ENCODE data around the gene CWC25.
A peak's percentile ranks its signal among the peaks of the same experiment; 100 is the strongest.

The CWC25 gene

DNA sequence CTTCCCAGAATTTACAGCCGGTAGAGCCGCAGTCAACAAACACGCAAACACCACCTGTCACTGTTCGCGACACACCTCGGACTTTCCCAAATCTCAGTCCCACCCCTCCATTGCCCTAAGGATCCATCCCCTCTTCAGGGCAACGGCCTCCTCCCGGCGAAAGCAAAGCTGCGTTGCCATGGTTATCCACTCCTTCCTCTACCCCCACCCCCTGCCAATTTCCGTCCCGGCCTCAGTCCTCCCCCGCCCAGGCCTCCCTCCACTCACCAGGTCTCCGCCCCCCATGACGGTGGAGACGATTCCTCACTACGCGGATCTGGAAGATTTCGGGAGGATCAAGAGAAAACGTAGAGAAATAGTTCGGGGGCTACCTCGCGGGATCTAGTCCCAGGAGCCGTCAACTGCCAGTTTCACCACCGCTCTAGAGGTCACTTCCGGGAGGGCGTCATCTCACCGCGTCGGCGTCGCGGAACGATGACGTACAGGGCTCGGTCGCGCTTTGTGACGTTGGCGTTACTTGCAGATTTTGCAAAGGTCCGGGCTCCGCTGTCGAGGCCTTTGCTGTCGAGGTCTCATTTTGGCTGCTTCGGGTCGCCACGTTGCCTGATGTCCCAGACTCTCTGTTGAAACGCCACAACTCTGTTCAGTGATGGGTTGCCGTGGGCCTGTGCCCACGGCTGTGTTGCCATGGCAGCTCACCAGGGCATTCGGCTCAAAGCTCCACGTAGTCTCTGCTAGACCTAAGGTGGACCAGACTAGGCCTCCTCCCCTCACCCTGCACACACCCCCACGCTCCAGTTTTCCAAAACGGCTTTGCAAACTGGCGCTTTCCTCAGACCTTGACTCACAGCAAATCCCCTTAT, at the start of gene CWC25:
Gene CWC25, minus strand, starts transcription at position 423 of the 863 bp plus-strand sequence. Its CDS starts 138 bp downstream, at position 285.
- intact Hi-C loops (cut with DNase I) = loop anchor here (1.0 kb wide), 1 partner anchor 28 kb away; the partner anchor contains the start of gene RPL23
- peak; percentile 85 to 99 (median 93) for DNase-seq

- peak in 2 of 10 donors; percentile 71 to 78 for DNase-seq
- intact Hi-C loops (cut with DNase I) = loop anchor here (5.0 kb wide), 1 partner anchor 278 kb away; the partner anchor contains the start of gene PLXDC1
These were observed 48.7 kb upstream of the CWC25 start for GRCh38 chr17:38873640-38874380.

DNA sequence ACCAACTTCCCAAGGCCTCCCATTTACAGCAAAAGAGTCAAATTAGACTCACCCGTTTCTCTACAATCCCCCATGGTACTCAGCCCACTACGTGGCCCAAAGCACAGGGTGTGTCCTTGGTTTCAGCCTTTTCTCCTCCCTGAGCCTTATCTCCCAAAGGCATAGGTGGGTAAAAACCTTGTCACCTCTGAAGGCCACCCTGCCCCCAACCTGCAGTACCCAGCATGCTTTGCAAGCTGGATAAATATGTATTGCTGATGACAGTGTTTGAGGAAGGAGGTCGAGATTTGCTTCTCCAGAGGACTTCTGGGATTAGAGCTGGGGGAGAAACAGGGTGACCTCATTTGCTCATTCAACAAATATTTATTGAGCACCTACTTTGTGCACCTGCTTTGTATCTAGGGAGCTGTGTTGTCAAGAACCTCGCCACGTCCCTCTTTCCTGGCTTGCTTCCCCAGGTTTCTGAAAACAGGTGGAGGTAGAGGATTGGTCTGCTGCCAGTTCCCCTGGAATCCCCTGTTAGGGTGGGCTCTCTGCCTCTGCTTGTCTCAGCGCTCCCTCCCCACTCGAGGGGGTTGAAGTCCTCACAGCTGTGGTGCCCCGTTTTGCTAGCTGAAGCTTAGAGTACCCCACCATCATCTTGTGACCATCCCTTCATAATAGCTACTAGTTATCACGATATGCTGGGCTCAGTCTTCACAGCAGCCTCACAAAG, 47.7 kb upstream of the CWC25 start:
- intact Hi-C loops (cut with DNase I) = loop anchor here (5.0 kb wide), 1 partner anchor 279 kb away; the partner anchor contains the start of gene PLXDC1
- peak in 2 of 10 donors; percentile 67 to 81 for DNase-seq

DNA sequence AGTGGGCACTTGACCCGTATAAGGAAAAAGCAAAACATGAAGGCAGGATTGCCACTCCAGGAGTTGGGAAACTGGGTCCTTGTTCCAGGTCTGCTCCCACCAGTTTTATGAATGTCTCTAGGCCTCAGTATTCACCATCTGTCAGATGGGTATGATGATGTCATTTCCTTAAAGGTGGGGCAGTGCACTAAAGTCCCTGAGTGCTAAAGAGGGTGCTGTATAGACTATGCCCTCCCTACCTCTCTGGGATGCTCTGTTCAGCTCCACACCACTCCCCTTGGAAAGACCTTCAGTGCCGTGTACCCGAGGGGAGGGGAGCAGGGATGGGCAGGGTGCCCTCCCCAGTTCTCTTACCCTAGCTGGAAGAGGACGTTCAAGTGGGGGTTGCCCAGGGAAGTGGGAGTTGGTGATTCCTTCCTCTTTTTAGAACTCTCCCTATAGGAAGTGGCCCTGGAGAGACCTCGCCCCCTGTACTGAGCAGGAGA, 46.9 kb upstream of the CWC25 start:
- intact Hi-C loops (cut with DNase I) = loop anchor here (5.0 kb wide), 1 partner anchor 280 kb away; the partner anchor contains the start of gene PLXDC1
- DNase-seq = peak in 2 of 10 donors; percentile 43 to 55

- intact Hi-C loops (cut with DNase I) = loop anchor here (5.0 kb wide), 1 partner anchor 281 kb away; the partner anchor contains the start of gene PLXDC1
- DNase-seq = peak in 2 of 10 donors; percentile 65 to 82
These were observed 46.3 kb upstream of the CWC25 start for GRCh38 chr17:38871247-38872015.

DNA sequence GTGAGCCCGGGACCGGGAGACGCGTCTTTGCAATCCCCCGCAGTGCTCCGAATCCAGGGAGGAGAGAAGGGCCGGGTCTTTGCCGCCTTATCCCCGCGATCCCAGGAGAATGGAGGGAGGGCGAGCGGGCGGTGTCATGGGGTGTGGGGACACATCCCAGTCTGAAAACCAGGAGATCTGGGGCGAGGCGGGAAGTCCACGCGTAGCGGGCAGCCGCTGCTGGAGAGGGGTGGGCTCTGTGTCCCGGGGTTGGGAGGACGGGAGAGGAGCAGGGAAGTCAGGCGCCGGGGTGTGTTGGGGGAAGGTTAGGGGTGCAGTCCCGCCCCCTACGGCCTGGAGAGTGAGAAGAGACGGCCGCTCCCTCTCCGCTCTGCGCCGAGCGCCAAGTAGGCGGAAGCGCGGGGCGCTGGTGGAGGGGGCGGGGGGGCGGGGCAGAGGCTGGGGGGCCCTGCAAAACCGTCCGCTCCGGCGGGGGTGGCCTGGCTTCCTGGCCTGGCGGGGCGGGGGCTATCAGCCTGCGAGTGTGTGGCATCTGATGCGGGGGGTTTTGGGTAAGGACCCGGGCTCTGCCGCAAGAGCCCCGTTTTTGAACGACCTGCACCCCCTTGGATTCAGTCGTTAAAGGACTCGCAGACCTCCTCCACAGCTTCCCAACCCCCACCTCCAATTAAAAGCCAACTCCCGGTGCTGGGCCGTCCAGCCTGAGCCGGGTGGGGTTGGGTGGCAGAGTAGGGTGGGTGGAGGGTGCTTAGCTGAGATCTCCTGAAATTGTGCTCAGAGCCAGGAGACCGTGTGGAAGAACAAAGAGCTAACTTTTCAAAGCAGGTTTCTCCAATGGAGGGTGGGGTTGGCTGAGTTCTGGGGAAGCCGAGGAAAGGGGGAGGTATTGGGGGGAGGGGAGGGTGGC, 45.4 kb upstream of the CWC25 start:
- DNase-seq = peak in 9 of 10 donors; percentile 53 to 94 (median 56)
- intact Hi-C loops (cut with DNase I) = loop anchor here (5.0 kb wide), 1 partner anchor 282 kb away; the partner anchor contains the start of gene PLXDC1

DNA sequence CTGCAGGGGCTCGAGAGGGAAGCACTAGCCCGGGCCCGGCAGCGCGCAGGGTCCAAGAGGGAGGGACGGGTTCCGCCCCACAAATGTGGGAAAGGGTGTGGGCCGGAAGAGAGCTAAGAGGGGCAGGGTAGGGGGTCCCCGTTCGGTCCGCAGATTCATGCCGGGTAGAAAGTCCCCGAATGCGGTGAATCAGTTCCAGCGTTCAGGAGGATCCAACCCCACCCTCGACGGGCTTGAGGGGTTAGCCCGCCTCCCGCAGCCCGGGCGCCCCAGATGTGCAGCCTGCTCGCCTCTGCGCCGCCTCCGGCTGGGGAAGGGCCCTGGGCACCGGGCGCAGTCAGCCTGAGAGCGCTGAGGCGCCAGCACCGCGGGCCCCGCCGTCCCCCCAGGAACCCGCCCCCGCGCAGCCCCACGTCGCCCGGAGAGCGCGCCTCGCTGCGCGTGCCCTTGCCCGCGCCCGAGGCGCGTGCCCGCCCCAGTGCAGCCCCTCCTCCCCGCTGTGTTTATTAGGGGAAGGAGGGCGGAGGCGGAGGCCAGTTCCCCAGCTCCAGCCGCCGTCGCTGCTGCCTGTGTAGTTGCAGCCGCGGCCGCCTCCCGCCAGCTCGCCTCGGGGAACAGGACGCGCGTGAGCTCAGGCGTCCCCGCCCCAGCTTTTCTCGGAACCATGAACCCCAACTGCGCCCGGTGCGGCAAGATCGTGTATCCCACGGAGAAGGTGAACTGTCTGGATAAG, 44.6 kb upstream of the CWC25 start, which contains the start of gene LASP1:
Gene LASP1, plus strand, starts transcription at position 533 of the 733 bp plus-strand sequence. Its CDS starts 132 bp downstream, at position 665.
- peak; percentile 77 to 98 (median 86) for DNase-seq
- intact Hi-C loops (cut with DNase I) = loop anchor here (5.0 kb wide), 1 partner anchor 283 kb away; the partner anchor contains the start of gene PLXDC1

- intact Hi-C loops (cut with DNase I) = no loop called here
- DNase-seq = peak; percentile 84 to 99 (median 92)
These were observed 43.9 kb upstream of the CWC25 start for GRCh38 chr17:38868817-38869525.

DNA sequence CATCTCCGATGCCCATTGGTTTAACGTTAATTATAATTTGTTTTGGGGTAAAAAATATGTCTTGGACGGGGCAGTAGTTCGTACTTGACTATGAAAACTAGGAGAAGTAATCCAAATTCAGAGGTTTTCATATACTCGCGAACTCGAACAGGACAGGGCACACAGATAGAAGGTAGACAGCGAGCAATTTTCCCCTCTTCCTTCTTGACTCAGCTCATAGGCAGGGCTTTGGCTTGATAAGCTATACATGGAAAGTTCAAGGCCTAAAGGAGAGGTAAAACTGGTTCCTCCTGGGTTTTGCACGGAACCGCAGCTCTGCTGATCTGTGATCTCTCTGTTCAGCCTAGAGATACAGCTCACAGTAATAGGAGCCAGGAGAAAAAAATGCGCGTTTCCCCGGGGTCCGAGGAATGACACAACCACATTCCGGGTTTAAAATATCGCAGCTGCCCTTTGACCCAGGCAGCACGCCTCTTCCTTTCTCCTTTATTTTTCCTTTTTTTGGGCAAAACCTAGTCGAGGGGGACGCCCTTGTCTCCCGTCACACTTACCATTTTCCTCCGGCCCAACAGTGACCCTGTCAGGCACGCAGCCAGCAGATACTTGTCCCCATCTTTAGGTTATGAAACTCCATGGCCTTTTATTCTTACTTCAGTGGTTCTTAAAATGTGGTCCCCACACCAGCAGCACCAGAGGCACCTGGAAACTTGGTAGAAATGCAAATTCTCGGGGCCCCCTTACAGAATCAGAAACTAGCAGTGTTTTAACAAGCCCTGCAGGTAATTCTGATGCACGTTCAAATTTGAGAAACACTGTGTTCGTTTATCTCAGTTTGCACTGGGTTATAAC, 43.1 kb upstream of the CWC25 start:
- DNase-seq = peak in 2 of 10 donors; percentile 54 to 66
- intact Hi-C loops (cut with DNase I) = loop anchor here (1.0 kb wide), 1 partner anchor 15 kb away; the partner anchor contains the start of gene RPL23

- peak in 6 of 10 donors; percentile 46 to 93 (median 66) for DNase-seq
- intact Hi-C loops (cut with DNase I) = loop anchor here (1.0 kb wide), 1 partner anchor 14 kb away; the partner anchor contains the start of gene RPL23
These were observed 42.3 kb upstream of the CWC25 start for GRCh38 chr17:38867179-38867967.

DNA sequence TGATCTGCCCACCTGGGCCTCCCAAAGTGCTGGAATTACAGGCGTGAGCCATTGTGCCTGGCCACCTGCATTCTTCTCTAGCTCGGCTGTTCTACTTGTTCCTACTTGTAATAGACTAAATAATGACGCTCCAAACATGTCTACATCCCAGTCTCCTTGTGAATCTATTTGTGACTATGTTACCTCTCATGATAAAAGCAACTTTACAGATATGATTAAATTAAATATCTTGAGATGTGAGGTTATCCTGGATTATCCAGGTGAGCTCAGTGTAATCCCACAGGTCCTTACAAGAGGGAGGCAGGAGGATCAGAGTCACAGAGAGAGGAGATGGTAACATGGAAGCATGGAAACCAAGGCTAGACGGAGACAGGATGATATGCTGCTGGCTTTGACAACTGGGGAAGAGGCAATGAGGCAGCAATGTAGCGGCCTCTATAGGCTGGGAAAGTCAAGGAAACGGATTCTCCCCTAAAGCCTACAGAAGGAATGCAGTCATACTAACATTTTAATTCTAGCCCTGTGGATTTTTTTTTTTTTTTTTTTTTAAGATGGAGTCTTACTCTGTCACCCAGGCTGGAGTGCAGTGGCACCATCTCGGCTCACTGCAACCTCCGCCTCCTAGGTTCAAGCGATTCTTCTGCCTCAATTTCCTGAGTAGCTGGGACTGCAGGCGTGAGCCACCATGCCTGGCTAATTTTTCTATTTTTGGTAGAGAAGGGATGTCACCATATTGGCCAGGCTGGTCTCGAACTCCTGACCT, 39.7 kb upstream of the CWC25 start:
- intact Hi-C loops (cut with DNase I) = no loop called here
- peak in 2 of 10 donors; percentile 7 to 12 for DNase-seq

- DNase-seq = peak in 2 of 10 donors; percentile 63 to 83
- intact Hi-C loops (cut with DNase I) = no loop called here
These were observed 36.3 kb upstream of the CWC25 start for GRCh38 chr17:38861399-38861843.

DNA sequence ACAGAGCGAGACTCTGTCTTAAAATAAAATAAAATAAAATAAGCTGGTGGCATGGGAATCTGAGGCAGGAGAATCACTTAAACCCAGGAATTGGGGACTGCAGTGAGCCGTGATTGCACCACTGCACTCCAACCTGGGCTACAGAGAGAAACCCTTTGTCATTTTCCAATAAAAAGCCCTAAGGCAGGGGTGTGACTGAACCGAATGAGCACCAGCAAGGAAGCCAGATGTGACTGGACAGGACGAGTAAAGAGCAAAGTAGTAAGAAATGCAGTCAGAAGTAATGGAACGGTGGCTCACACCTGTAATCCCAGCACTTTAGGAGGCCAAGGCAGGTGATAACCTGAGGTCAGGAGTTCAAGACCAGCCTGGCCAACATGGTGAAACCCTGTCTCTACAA, 32.1 kb upstream of the CWC25 start:
- intact Hi-C loops (cut with DNase I) = no loop called here
- DNase-seq = peak in 2 of 10 donors; percentile 9 to 23

Measured in posterior cingulate gyrus (tissue), 11 donors.